Kidney glomerular epithelial cell (primary cell): ENCODE measurements around the gene STX8.

Source experiments
- DNase-seq: peaks from one replicate; lab custom pipeline; 2025; lab: John Stamatoyannopoulos, UW

Gene STX8

DNA sequence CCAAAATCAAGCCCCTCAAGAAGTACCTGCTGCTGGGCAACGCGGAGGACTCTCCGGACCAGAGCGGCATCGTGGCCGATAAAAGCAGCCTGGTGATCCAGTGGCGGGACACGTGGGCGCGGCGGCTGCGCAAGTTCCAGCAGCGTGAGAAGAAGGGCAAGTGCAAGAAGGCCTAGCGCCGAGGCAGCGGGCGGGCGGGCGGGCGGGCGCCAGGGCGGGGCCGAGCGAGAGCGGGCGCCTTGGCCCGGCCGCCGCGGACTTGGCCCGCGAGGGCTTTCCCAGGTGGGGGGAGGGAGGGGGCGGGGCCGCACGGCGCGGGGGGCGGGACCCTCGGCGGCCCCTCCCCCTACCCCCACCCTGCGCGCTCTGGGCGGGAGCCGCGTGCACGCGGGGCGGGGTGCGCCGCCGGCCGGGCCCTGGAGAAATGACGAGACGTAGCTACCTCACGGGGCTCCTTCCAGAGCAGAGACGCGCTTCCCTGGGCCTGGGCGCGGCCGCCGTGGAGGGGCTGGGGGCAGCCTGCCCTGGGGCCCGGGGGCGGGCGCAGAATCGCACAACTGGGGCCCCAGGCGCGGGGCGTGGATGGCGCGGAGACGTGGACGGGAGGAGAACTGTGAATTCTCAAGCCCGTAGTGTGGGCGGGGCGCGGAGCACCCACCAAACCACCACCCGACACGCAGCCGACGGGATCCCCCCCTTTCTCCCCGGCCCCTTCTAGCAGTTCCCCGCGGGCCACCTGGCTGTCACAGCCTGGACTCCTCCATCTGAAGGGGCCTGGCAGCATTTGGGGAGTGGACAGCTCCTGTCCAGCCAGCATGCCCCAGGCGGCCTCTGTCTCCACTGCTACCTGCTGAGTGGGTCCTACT is 335.6 kb downstream of the STX8 start:
- peak; percentile 25 for DNase-seq

DNA sequence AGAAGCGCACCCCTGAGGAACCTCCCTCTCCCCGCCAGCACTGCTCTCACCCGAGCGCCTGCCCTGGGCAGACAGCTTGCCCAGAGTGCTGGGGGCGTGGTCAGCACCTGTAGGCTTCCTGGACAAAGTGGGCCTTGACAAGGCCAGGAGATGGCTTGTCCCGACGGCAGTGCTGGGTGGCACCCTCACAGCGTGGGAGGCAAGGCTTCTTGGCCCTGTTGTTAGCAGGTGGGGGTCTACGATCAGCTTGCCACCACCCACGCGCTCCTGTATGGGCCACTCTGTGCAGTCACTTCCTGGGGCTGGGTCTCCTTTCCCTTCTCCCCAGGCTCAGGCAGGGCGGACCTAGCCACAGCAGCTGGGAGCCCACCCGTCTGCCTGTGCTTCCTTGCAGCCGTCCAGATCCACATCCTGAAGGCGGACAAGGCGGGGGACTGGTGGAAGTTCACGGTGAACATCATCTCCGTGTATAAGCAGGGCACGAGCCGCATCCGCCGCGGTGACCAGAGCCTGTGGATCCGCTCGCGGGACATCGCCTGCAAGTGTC is 336.3 kb downstream of the STX8 start:
- no peak for DNase-seq

DNA sequence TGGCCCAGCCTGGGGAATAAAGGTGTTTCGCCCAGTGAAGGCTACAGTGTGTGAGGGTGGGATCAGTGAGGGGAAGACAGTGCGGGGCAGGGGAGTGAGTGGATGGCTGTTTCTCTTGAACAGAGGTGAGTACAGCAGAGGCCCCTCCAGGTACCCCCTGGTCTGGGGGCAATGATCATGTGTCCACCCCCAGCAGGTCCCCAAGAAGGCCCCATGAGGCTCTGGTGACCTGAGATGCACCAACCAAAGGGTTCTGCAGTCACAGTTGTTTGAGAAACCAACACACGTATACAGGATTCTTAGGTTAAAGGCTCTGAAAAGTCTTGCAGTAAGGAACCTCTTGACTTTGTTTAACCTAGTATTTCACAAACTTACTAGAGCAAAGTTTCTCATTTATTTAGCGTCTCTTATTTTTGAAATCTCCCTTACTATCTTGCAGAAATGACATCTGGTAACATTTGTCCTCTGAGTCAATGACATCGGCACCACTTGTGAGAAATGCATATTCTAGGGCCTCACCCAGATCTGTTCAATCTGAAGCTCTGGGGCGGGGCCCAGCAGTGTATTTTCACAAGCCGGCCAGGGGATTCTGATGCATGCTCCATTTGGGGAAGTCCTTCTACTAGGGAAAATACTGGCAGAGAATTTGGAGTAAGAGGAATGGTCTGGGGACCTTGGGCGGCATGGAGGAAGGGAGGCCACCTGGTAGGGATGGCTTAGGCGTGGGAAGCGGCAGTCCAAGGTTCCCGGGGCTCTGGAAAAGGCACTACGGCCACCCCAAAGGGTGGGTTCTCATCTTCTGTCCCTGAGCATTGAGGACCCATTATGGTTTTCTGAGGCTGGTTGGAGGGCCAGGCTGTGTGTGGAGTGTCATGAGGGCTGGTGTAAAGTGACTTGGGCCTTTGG is 337.0 kb downstream of the STX8 start:
- no peak for DNase-seq

DNA sequence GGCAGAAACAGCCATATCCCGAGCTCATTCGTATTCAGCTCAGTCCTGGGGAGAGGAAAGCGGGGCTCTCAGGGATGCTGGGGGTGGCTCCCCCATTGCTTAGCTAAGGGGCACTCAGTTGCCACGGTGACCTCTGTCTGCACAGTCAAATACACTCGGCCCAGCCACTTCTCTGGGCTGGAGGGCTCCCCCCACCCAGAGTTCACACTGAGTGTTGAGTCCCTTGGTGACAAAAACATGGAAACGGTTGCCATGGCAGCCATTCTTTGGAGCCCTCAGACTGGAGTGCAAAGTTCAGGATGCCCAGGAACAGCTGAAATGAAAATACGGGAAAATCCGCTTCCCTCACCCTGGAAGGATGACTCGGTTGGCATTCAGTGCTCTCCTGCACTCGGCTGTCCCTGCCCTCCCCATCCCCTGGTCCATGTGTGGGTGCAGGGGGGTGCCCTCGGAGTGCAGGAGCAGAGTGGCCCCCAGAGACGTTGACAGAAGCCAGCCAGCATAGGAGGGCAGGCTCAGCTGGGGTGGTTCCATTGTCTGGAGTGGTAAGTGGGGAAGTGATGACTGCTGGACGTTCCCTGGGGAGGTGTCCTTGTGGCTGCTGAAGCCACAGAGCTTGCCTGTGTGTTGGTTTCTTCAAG is 337.8 kb downstream of the STX8 start:
- DNase-seq = no peak

DNA sequence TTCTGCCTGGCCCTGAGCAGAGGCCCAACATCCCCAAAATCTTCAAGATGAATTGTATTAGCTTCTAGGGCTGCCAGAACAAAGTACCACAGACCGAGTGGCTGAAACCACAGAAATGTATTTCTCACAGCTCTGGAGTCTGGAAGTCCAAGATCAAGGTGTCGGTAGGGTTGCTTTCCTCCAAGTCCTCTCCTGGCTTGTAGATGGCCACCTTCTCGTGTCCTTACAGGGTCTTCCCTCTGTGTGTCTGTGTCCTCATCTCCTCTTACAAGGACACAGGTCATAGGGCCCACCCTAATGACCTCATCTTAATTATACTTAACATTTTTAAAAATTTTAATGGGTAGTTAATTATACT is 338.6 kb downstream of the STX8 start:
- DNase-seq = no peak

DNA sequence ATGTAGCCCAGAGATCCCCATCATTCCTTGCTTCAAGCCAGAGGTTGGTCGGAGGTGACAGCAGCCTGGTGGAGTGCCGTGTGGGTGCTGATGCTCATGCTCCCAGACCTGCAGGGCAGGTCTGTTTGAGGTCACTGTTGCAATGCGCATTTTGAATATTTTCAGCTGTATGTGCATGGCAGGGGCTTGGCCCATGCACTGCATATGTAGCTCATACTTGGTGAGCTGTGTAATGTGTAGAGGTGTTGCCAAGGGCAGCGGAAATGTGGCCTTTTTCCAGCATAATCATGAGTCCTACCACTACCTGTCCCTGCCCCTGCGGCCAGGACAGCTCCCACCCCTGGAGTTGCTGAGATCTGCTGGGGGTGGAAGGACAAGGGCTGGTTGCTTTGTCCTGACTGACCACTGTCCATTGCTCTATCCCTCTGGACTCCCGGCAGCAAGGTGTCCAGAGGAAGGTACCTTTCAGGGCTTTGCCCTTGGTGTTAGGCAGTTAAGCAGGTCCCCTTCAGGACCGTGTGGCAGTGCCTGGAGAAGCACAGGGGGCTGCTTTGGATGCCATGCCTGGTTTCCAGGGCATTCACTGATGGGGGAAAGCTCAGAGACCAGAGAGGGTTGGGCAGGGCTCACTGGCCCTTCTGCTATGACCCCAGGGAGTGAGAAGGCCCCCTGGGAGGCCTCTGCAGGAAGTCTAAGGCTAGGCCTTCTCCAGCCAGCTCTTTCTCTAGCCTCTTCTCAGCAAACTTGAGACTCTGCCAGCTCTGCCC is 339.2 kb downstream of the STX8 start:
- no peak for DNase-seq

DNA sequence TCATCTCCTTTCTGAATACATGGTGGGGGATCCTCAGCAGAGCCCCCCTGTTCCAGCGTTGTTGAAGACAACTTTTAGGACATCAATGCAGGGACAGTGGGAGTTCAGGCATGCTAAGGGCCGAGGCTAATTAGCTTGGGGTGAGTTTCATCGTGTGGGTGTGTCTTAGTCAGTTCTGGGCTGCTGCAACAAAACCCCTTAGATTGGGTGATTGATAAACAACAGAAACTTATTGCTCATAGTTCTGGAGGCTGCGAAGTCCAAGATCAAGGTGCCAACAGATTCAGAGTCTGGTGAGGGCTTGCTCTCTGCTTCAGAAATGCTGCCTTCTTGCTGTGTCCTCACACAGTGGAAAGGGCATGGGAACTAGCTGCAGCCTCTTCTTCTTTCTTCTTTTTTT is 340.3 kb downstream of the STX8 start:
- DNase-seq = no peak

DNA sequence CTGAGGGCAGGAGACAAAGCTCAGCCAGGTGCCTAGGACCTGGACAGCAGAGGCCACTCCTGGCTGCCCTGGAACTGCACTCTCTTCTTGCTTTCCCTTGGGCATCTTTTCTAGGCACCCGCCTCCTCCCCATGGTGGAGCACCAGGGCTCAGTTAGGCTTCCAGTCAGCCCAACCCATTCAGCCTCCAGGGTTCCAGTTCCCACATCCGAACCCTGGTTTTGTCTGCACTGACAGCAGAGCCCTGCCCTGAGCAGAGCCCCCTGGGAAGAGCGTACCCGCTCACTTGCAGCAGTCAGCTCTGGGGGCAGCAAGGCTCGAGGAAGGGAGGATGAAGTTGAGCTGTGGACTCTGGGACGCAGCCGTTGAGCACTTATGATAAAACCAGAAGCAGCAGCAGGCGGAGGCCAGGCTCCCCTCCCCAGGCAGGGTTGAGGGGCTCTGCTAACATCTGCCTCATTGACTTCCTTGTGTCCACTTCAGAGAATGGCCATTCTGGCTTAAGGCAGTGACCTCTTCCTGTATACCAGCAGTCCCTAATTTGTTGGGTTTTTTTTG is 341.2 kb downstream of the STX8 start:
- DNase-seq = no peak

DNA sequence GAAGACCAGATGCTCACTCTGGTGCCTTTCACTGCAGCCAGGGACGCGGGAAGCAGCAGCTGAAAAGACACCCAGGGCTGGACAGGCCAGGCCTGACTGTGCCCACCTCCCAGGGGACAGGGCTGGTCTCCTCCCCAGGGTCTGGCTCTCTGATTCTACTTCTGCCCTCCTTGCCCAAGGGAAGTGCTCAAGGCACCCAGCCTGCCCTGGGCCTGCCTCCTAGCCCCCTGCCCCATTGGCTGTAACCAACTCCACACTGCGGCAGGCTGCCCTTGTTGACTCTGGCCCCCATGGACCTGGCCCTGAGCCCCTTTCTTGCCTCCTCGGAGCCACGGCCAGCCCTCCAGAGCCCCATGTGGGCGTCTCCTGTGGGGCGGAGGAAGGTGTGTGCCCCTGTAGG is 341.9 kb downstream of the STX8 start:
- no peak for DNase-seq

DNA sequence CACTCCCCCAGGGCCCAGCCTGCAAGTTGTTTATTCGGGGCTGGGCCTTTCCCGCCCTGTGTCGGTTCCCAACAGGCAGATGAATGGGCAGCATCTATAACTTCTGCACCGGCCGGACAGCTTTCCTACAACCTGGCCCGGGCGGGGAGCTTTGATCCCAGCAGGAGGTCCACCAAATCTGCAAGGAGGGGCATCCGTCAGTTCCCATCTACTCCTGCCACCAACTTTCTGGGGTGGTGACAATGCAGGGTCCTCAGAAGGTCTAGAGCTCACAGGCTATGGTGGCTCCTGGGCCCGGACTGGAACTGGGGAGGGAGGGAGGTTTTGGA is 342.4 kb downstream of the STX8 start:
- no peak for DNase-seq

DNA sequence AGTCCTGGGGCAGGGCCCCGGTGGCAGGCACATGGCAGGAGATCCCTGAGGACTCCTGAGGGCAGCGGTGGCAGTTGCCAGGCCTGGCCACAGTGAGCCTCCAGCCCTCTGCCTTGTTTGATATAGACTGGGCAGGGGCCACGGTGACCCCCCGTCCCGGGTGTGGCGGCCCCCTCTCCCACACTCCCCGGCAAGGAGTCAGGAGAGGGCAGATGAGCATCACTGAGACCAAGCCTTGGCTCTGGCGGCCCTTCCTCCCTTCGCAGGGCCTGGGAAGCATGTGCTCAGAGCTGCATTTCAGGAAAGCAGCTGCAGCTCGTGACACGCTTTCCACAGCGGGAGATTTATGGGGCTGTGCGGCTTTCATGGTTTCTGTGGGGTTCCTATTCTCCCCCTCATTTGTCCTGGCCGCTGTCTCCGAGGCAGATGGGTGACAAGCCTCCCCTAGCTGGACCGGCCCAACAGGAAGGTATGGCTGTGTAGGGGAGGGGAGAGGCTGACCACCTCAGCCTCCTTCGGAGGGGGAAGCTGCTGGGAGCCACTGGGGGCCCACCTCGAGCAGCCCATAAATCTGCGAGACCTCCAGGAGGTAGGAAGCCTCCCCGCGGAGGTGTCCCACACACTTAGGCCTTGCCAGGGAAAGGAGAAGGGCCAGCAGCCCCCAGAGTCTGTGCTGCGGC is 342.9 kb downstream of the STX8 start:
- no peak for DNase-seq

DNA sequence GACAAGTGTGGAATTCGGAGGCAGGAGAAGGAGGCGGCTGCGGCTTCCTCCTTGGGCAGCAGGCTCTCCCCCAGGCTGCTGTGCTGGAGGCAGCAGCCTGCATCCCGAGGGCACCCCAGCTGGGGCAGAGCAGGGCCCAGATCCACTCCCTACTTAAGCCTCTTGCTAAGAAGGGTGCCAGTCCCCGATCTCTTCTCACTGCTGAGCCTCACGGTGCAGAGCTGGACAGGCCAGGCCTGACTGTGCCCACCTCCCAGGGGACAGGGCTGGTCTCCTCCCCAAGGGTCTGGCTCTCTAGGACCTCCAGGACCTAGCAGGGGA is 343.5 kb downstream of the STX8 start:
- no peak for DNase-seq

DNA sequence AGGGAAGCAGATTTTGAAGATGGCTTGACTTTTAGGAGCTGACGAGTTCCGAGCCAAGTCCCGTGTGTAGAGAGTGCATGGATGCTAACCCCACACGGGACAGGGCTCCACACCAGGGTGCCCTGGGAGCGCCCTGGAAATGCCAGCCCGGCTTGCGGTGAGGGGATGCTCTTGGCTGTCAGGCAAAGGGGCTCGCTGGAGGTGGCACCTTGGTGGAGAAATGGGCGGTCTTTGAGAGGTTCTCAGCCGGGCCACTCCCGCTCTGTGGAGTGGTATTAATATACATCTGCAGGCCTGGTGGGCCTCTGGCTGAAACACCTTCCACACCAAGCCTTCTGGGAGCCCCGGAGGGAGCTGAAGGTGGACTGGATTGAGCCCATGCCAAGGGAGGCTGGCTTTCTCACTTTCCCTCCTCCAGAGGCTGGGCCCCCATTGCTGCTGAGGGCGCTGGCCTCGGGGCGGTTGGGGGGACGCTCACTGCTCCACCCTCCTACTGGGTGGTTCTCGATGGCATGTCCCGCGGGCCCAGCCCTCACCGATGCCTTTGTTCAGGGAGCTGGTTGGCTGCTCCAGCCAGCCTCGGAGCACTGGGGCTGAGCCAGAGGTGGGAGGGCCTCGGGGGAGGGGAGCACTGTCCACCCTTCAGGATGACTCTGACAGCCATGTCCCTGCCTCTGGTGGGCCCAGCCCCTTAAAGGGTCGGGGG is 344.0 kb downstream of the STX8 start:
- no peak for DNase-seq

DNA sequence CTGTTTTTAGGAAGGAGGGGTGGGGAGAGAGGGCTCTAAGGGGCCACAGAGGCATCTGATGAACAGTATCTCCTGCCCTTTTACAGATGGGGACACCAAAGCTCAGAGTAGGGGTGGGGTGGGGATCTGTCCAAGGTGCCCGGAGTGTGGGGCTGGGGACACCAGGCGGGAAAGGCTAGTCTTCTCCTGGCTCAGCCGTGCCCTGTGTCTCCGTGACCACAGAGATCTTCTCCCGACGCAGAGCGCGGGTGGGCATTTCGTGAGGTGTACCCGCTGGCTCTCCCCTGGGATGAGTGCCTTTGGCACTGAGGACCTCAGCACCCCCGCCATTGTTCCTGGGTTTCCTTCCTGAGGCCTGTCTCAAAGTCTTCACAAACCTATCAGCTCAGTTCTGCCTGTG is 344.8 kb downstream of the STX8 start:
- DNase-seq = no peak

DNA sequence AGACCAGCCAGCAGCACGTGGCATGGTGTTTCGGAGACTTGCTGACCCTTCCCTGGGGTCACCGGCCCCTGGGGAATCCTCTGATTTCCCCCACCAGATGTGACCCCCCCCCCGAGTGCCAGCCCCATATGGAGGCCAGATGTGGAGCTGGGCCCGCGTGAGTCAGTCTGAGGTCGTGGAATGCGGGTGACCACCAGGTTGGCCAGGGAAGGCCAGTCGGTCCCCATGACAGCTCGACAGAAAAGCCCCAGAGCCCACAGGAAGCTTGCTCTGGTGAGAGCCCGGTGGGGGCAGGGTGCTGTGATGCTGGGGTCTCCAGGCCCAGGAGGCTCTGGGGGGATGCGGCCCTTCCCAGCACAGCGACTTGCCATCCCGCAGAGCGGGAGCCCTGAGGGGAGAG is 345.3 kb downstream of the STX8 start:
- no peak for DNase-seq

DNA sequence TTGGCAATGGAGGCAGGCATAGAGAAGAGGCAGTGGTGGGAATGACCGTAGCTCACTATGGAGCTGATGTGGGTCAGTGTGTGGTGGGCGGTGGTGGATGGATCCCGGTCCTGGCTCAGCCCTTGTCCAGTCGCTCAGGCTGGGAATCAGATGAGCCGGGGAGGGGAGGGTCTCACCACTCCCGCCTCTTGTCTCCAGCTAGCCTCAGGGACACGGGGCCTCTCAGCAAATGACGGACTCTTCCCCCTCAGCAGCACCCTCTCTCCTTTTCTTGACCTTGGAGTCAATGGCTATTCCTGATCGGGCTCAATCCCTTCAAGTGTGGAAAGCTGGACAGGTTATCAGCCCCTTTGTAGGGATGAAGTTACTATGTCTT is 345.8 kb downstream of the STX8 start:
- no peak for DNase-seq

DNA sequence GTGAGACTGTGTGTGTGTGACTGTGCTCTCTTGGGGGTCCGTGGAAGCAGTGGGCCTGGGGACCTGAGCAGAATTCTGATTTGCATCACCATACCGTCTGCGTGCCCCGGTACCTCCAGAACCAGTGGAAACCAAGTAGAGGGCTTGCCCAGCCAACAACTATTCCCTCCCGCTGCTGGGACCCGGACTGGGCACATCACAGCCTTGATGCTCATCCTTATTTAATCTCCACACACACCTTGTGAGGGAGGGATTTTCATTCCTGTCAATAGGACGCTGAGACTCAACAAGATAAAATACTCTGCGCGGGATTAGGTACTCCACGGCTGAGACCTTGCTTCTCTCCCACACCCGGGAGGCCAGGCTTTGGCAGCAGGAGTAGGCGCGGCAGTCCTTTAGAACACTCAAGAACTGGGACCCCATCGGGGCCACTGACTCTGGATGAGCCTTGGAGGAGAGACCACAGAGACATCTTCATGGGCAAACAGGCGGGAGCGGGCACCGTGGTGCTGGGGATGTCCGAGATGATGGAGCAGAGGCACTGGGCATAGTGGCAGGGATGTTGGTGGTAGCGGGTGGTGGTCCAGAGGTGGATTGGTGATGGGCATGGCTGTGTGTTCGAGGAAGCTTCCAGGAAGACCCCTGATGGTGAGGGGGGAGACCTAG is 346.3 kb downstream of the STX8 start:
- DNase-seq = no peak

DNA sequence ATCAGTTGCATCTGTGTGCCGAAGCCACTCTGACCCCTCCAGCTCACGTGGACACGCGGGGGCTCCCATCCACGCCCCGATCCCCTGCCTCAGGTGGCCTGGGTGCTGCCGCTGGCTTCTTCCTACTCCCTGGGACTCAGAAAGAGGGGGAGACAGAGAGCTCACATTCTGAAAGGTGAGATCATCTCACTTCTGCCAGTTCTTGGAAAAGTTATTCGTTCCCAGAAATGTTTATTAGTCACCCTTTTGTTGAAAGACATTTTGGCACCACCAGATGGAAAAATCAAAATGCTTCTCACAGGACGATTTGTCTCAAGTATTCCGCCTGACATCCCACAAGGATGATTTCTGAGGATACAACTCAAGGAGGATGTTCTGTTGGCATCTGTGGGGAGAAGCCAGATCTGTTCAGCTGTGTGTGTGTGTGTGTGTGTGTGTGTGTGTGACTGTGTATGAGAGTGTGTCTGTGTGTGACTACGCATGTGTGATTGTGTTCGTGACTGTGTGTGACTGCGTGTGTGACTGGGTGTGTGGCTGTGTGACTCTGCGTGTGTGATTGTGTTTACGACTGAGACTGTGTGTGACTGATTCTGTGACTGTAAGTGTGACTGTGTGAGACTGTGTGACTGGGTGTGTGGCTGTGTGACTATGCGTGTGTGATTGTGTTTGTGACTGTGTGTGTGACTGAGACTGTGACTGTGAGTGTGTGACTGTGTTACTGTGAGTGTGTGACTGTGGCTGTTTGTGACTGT is 347.0 kb downstream of the STX8 start:
- DNase-seq = no peak

DNA sequence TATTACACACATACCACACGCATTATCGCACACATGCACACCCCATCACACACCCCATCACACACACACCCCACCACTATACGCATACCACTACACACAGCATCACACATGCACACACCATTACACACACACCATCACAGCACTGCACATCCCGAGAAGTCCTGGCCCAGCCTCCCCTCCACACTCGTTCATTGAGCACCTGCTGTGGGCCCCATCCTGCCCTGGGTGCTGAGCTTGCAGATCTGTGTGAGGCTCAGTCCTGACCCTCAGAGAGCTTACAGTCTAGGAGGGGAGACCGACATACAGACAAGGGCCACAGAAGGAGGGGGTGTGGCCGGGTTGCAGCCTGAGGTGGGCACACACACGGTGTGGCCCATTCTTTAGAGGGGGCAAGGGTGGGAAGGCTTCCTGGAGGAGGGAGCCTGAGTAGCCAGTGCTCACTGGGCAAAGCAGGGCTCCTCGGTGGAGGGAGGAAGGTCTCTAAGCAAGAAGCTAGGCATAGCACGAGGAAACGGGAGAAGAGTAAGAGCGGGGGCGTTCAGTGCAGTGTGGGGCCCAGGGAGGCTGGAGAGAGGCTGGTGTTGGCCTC is 347.7 kb downstream of the STX8 start:
- DNase-seq = no peak
